IPS-20b (cell line): Measurements from ENCODE around the gene KCNQ4.

Experiments used
- H3K27ac ChIP-seq: one replicate; pipeline ENCODE4 v1.5.1; 2013; ENCODE audit warnings: low read length
- H3K27me3 ChIP-seq: 2 replicates; pipeline ENCODE4 v1.6.1; 2013; ENCODE audit warnings: mild to moderate bottlenecking, low read length, inconsistent platforms; ENCODE audit not compliant: insufficient read depth
- H3K36me3 ChIP-seq: 2 replicates; pipeline ENCODE4 v1.6.1; 2013; ENCODE audit warnings: low read depth, mild to moderate bottlenecking, inconsistent platforms, low read length, moderate library complexity; ENCODE audit not compliant: insufficient read depth
- H3K4me1 ChIP-seq: 2 replicates; pipeline ENCODE4 v1.6.1; 2013; ENCODE audit warnings: mild to moderate bottlenecking, control low read depth, inconsistent platforms, low read length, moderate library complexity; ENCODE audit not compliant: insufficient read depth
- H3K4me3 ChIP-seq: 2 replicates; pipeline ENCODE4 v1.5.1; 2013; ENCODE audit warnings: mild to moderate bottlenecking, low read length, inconsistent platforms
- H3K9ac ChIP-seq: 2 replicates; pipeline ENCODE4 v1.6.1; 2013; ENCODE audit warnings: low read depth, mild to moderate bottlenecking, inconsistent platforms, low read length, moderate library complexity
- H3K9me3 ChIP-seq: 2 replicates; pipeline ENCODE4 v1.6.1; 2013; ENCODE audit warnings: mild to moderate bottlenecking, low read depth, low read length, inconsistent platforms; ENCODE audit not compliant: insufficient read depth

Gene KCNQ4

DNA sequence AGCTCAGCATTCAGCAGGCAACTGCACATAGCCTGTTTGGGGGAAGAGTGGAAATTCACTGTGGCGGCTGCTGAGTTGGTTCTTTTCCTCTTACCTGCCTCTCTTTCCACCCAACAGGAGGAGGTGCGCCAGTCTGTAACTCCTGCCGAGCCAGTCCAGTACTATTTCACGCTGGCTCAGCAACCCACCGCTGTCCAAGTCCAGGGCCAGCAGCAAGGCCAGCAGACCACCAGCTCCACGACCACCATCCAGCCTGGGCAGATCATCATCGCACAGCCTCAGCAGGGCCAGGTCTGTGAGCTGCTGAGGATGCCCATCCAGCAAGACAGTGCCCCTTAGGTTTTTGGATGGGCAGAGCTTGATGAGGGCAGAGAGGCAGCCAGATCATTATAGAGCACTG, 25.6 kb upstream of the KCNQ4 start:
- Histone ChIP-seq H3K27ac (no peak overlapping the region), H3K4me1 (no peaks in the 10 kb centered on the region), H3K4me3 (no peak overlapping the region), H3K9ac (no peak overlapping the region), H3K27me3 (no peaks in the 10 kb centered on the region), H3K9me3 (no peaks in the 10 kb centered on the region), H3K36me3 (peaks cover 98% of the 10 kb centered on the region)

DNA sequence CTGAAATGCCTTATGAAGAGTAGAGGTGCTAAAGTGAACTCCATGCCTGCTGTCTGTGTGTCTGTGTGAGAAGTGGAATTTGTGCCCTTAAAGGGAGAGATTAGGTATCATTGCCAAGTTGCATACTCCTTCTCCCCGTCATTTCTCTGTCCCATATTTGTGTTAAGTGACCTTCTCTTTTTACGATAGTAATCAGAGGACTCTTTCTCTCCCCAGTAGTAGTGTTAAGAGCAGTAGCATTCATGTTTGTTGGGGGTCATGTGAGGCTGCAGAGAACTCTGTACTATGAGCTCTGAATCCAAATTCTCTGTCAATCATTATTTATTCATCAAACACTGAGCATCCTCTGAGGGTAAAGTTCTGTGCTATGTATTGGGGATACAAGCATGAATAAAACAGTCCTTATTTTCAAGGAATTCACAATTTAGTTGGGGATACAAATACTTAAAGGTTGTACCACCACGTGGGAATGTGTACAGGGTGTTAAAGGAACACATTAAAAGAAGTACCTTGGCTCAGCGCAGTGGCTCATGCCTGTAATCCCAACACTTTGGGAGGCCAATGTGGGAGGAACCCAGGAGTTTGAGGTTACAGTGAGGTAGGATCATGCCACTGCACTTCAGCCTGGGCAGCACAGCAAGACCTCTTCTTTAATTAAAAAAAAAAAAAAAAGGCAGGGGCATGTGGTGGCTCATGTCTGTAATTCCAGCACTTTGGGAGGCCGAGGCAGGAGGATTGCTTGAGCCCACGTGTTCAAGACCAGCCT, 24.8 kb upstream of the KCNQ4 start:
- H3K9me3 ChIP-seq, result no peaks in the 10 kb centered on the region
- H3K27ac ChIP-seq, result no peak overlapping the region
- H3K36me3 ChIP-seq, result peaks cover 97% of the 10 kb centered on the region
- no peak overlapping the region for H3K4me3 ChIP-seq
- no peaks in the 10 kb centered on the region for H3K4me1 ChIP-seq
- no peaks in the 10 kb centered on the region for H3K27me3 ChIP-seq
- no peak overlapping the region for H3K9ac ChIP-seq

- Histone ChIP-seq H3K4me1 (no peaks in the 10 kb centered on the region), H3K27ac (no peak overlapping the region), H3K4me3 (no peak overlapping the region), H3K27me3 (no peaks in the 10 kb centered on the region), H3K36me3 (peaks cover 97% of the 10 kb centered on the region), H3K9ac (no peak overlapping the region), H3K9me3 (no peaks in the 10 kb centered on the region)
These were observed 22.6 kb upstream of the KCNQ4 start for GRCh38 chr1:40760984-40761383.

DNA sequence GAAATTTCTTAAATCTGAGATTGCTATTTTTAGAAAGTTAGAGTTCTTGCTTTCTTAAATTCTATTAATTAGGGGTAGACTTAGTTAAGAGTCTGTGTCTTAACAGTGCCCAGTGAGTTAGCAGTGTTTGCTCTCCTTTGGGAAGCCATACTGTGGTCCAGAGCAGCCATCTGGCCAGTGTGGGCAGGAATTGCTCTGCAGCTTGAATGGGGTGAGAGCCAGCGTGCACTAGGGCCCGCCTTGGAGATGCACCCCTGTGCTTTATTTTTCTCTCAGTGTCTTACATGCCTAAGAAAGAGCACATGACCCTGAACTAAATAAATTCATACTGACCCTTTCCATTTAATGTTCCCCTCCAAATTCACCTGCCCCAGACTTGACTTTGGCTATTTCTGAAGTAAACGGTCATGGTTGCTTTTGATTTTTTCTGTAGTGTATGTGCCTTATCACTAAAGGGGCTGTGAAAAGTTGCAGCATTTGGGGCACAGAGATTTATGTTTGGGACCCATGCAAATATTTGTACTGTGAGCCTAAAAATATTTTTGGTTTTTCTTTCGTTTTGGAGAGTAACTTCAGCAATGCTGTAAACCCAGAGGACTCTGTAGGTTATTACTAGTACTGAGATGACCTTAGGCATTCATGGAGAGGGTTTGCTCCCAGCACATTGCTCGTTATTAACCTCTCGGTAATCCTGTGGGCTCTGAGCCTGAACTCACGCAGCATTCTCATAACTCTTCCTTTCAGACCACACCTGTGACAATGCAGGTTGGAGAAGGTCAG, 21.3 kb upstream of the KCNQ4 start:
- peaks cover 97% of the 10 kb centered on the region for H3K36me3 ChIP-seq
- no peaks in the 10 kb centered on the region for H3K27me3 ChIP-seq
- no peaks in the 10 kb centered on the region for H3K9me3 ChIP-seq
- no peaks in the 10 kb centered on the region for H3K4me1 ChIP-seq
- no peak overlapping the region for H3K9ac ChIP-seq
- H3K27ac ChIP-seq, result no peak overlapping the region
- no peak overlapping the region for H3K4me3 ChIP-seq

DNA sequence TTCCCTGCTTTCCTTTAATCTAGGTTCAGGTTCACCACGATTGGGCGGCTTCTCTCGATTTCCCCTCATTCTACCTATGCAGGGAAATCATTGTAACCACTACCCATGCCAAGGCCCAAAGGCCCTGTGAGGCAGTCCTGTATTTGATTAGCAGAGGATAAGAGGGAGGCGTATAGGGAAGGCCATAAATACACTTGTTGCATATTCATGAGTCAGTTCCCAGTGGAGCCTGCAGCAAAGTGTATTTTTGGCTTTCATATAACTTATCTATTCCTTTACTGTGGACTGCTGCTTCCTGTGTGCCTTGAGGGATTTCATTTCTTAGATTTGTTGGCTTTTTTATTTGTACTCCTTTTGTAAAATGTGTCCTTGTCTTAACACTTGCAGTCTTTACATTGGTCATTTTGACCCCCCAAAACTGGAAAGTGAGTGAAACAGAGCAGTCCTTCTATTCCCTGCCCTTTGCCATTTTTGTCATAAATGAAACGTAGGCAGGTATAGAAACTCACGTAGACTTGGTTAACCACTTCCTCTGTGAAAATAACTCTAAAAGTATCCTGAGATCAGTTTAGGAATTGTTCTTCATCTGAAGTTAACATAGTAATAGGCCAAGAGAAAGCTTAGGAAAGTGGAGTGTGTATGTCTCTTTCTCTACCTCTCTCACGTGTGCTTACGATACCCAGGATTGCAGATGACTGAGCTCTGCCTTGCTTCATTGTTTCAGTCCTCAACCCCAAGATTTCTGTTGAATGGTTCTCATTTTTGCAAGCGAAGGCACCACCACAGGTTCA, 19.6 kb upstream of the KCNQ4 start:
- H3K4me1 ChIP-seq, result no peaks in the 10 kb centered on the region
- no peak overlapping the region for H3K27ac ChIP-seq
- H3K27me3 ChIP-seq, result no peaks in the 10 kb centered on the region
- H3K36me3 ChIP-seq, result peaks cover 97% of the 10 kb centered on the region
- no peak overlapping the region for H3K4me3 ChIP-seq
- no peaks in the 10 kb centered on the region for H3K9me3 ChIP-seq
- H3K9ac ChIP-seq, result no peak overlapping the region

DNA sequence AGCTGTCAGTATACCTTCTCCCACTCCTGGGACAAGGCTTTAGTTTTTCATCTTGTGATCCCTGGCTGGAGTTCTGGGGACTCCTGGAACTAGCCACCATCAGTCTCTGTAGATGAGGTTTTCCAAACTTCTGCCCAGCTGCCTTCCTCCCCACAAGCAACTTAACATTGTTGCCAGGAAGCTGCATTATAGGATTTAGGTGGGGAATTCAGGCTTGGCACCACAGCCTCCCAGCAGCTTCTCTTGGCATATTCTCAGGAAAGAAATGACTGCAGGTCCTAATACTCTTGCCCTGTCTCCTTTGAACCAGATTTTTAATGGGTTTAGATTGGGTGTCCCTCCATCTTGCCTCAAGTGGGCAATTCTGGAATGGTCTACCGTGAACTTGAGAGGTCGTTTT, 18.6 kb upstream of the KCNQ4 start:
- H3K27me3 ChIP-seq, result no peaks in the 10 kb centered on the region
- H3K4me1 ChIP-seq, result no peaks in the 10 kb centered on the region
- peaks cover 97% of the 10 kb centered on the region for H3K36me3 ChIP-seq
- no peak overlapping the region for H3K4me3 ChIP-seq
- H3K9ac ChIP-seq, result no peak overlapping the region
- H3K27ac ChIP-seq, result no peak overlapping the region
- no peaks in the 10 kb centered on the region for H3K9me3 ChIP-seq

- no peaks in the 10 kb centered on the region for H3K27me3 ChIP-seq
- H3K4me1 ChIP-seq, result no peaks in the 10 kb centered on the region; the same call in 1 of the 2 replicates
- peaks cover 97% of the 10 kb centered on the region for H3K36me3 ChIP-seq
- no peak overlapping the region for H3K4me3 ChIP-seq
- H3K9me3 ChIP-seq, result no peaks in the 10 kb centered on the region
- H3K9ac ChIP-seq, result no peak overlapping the region
- no peak overlapping the region for H3K27ac ChIP-seq
These were observed 17.6 kb upstream of the KCNQ4 start for GRCh38 chr1:40766017-40766416.

DNA sequence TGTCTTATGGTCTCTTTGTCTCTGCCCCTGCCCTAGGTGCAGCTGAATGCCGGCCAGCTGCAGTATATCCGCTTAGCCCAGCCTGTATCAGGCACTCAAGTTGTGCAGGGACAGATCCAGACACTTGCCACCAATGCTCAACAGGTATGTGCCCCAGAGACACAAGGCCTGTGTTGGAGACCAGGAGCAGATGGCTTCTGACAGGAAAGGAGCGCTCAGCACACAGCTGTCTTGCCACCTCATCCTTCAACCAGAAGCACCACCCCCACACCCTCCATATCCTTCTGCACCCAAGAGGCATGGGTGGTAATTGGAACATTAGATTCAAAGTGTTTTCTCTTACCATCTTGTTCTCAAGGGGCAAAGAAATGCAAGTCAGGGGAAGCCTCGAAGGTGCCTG, 17.0 kb upstream of the KCNQ4 start:
- H3K27ac ChIP-seq, result no peak overlapping the region
- H3K36me3 ChIP-seq, result peaks cover 97% of the 10 kb centered on the region
- no peaks in the 10 kb centered on the region for H3K27me3 ChIP-seq
- H3K4me1 ChIP-seq, result no peaks in the 10 kb centered on the region; the same call in 1 of the 2 replicates
- no peak overlapping the region for H3K9ac ChIP-seq
- no peaks in the 10 kb centered on the region for H3K9me3 ChIP-seq
- H3K4me3 ChIP-seq, result no peak overlapping the region

DNA sequence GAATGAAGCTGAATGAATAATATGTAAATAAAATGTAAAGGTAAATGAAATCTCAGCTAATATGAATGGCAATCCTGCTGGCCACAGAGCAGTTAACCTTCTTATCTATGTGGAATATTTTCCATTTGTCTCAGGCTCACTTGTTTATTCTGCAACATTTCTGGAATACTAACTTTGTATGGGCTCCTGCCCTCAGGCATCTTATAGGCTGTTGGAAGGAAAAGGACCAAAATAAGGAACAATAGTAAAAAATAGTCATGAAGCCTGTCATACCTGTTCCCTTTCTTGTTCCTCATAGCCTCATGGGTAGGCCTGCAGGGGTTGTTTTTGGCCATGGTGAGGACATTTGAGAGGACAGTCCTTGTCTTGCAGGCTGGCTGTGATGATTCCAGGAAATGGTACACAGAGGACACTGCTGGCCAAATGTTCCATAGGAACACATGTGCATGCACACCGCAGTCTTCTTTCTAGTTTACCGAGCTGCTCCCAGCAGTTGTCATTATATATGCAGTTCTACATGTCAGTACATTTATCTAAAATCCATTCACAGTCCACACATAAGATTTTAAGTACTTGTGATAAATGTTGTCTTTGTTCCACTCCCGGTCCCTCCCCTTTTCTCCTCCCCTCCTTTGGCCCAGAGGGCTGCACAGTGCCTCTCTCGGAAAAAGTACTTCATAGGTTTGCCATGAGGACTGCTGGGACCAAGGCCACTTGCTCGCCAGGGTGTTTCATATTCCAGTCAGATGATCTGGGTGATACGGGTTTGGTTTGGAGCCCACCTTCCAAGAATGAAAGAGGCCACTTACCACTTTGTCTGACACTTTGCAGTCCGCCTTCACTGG, 15.2 kb upstream of the KCNQ4 start:
- H3K4me3 ChIP-seq, result no peak overlapping the region
- no peaks in the 10 kb centered on the region for H3K27me3 ChIP-seq
- peaks cover 14% of the 10 kb centered on the region; the same call in 1 of the 2 replicates for H3K4me1 ChIP-seq
- H3K9ac ChIP-seq, result no peak overlapping the region
- H3K27ac ChIP-seq, result no peak overlapping the region
- H3K36me3 ChIP-seq, result peaks cover 86% of the 10 kb centered on the region
- H3K9me3 ChIP-seq, result no peaks in the 10 kb centered on the region

DNA sequence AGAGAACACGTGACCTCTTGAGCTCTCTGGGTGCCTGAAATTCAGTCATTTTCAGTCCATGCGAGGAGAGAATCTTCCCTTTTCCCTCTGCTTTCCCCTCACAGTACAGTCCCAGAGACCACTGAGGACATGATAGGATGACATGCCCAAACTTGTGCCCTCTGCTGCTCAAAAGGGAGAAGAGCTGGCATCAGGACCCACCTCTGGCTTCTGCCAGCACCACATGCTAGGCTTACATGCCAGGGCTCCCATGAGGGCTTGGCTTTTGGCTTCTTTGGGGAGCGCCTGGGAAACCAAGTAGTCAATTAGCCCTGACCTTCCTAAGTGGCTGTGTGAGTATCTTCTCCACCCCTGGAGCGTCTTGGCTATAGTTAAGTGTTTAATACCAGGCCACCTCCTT, 13.8 kb upstream of the KCNQ4 start:
- H3K36me3 ChIP-seq, result peaks cover 71% of the 10 kb centered on the region
- H3K9ac ChIP-seq, result no peak overlapping the region
- H3K4me3 ChIP-seq, result no peak overlapping the region
- no peaks in the 10 kb centered on the region for H3K27me3 ChIP-seq
- H3K4me1 ChIP-seq, result peaks cover 21% of the 10 kb centered on the region; the same call in 1 of the 2 replicates
- no peaks in the 10 kb centered on the region for H3K9me3 ChIP-seq
- H3K27ac ChIP-seq, result no peak overlapping the region
